ENCODE results near the gene FBLN2. TPM values are rescaled to one million over a fixed set of nuclear protein-coding genes. Genes with fewer than 3 reads are reported as not detected.

Gene FBLN2
- polyA plus RNA-seq, 4 donors: 0.45 to 30.8 (median 2.9) TPM

DNA sequence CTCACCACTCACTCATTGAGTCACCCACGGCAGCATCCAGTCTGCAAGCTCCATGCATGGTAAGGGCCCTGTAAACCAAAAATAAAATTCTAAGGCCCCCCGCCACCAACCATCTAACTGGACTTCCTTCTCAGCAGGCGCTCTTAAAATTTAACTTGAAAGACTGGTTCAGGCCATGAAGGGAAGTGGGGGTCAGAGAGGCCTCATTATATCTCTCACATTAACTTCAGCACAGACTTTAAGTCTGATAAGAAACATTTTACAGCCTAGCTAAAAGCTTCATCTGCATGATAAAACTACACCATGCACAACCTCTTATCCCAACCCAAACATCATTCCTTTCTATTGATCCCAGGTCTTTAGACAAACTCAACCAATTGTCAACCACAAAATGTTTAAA lies 38.5 kb downstream of the FBLN2 start:
- no peak for DNase-seq
- H3K9me3 ChIP-seq (ENCODE audit: control insufficient read depth in 2 of 2, insufficient read depth in 1 of 2, low read depth in 1 of 2, low read length in 1 of 2): no peaks in the 10 kb centered on the region
- no peaks in the 10 kb centered on the region for H3K36me3 ChIP-seq (ENCODE audit: control insufficient read depth in 3 of 3, insufficient read depth in 2 of 3, low read depth in 1 of 3, low read length in 3 of 3)
- H3K27ac ChIP-seq (ENCODE audit: low read depth in 1 of 3, low read length in 2 of 3): no peak overlapping the region
- no peak for FAIRE-seq
- no peak overlapping the region for H3K4me3 ChIP-seq (ENCODE audit: low read depth in 1 of 3, low read length in 3 of 3)
- 67 to 72% (median 68%) methylated on average over 3 of the region's 3 CpGs for WGBS, 3 donors
- H3K4me1 ChIP-seq (ENCODE audit: control insufficient read depth in 3 of 3, insufficient read depth in 2 of 3, low read depth in 1 of 3, low read length in 2 of 3): no peaks in the 10 kb centered on the region
- H3K27me3 ChIP-seq (ENCODE audit: control insufficient read depth in 3 of 3, insufficient read depth in 3 of 3, low read length in 3 of 3): no peaks in the 10 kb centered on the region

DNA sequence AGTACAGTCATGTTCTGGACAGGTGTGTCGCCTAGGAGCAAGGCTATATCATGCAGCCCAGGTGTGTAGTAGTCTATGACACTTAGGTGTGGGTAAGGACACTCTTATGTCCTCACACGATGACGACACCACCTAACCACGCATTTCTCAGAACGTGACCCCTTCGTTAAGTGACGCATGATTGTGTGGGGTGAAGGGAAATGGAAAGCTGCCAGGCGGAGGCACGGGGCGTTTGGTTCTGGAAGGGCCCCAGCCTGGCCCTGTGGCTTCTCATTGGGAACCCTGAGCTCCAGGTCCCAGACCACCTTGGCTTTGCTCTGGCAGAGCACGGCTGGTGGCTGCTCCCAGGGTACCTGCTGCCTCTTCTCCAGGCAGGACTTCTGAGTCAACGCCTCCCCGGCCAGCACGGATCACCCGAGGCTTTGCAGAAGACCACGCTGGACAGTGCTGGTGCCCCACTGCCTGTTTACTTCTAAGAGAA lies 39.3 kb downstream of the FBLN2 start:
- DNase-seq: no peak
- no peaks in the 10 kb centered on the region for H3K36me3 ChIP-seq (ENCODE audit: control insufficient read depth in 3 of 3, insufficient read depth in 2 of 3, low read depth in 1 of 3, low read length in 3 of 3)
- H3K9me3 ChIP-seq (ENCODE audit: control insufficient read depth in 2 of 2, insufficient read depth in 1 of 2, low read depth in 1 of 2, low read length in 1 of 2): no peaks in the 10 kb centered on the region
- FAIRE-seq: no peak
- H3K4me1 ChIP-seq (ENCODE audit: control insufficient read depth in 3 of 3, insufficient read depth in 2 of 3, low read depth in 1 of 3, low read length in 2 of 3): no peaks in the 10 kb centered on the region
- H3K4me3 ChIP-seq (ENCODE audit: low read depth in 1 of 3, low read length in 3 of 3): no peak overlapping the region
- H3K27ac ChIP-seq (ENCODE audit: low read depth in 1 of 3, low read length in 2 of 3): no peak overlapping the region
- 76 to 87% (median 85%) methylated on average over 16 of the region's 16 CpGs for WGBS, 3 donors
- peaks cover 0 to 4% (median 2%) of the 10 kb centered on the region in 3 donors for H3K27me3 ChIP-seq (ENCODE audit: control insufficient read depth in 3 of 3, insufficient read depth in 3 of 3, low read length in 3 of 3)

DNA sequence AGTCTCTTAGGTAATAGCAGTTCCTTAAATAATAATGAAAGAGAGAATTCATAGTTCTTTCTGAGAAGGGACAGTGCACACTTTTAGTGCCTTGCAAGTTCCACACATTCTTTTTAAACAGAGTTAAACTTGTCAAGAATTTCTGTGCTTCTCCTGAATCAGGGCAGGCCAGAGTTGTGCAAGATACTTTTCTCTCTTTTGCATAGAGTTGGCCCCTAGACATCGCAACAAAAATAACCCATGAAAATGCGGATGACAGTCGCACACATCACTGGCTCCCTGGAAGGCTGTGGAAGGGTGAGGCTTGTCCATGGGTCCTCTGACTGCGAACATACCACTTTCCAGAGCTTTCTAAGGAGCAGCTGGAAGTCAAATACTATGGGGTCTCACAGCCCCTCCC lies 40.1 kb downstream of the FBLN2 start:
- Histone ChIP-seq H3K4me1 (ENCODE audit: control insufficient read depth in 3 of 3, insufficient read depth in 2 of 3, low read depth in 1 of 3, low read length in 2 of 3) (no peaks in the 10 kb centered on the region), H3K27me3 (ENCODE audit: control insufficient read depth in 3 of 3, insufficient read depth in 3 of 3, low read length in 3 of 3) (peaks cover 0 to 4% (median 2%) of the 10 kb centered on the region in 3 donors), H3K4me3 (ENCODE audit: low read depth in 1 of 3, low read length in 3 of 3) (no peak overlapping the region), H3K36me3 (ENCODE audit: control insufficient read depth in 3 of 3, insufficient read depth in 2 of 3, low read depth in 1 of 3, low read length in 3 of 3) (no peaks in the 10 kb centered on the region), H3K9me3 (ENCODE audit: control insufficient read depth in 2 of 2, insufficient read depth in 1 of 2, low read depth in 1 of 2, low read length in 1 of 2) (no peaks in the 10 kb centered on the region), H3K27ac (ENCODE audit: low read depth in 1 of 3, low read length in 2 of 3) (no peak overlapping the region)
- WGBS, 3 donors: 89 to 96% (median 95%) methylated on average over 4 of the region's 4 CpGs
- FAIRE-seq: no peak
- no peak for DNase-seq

DNA sequence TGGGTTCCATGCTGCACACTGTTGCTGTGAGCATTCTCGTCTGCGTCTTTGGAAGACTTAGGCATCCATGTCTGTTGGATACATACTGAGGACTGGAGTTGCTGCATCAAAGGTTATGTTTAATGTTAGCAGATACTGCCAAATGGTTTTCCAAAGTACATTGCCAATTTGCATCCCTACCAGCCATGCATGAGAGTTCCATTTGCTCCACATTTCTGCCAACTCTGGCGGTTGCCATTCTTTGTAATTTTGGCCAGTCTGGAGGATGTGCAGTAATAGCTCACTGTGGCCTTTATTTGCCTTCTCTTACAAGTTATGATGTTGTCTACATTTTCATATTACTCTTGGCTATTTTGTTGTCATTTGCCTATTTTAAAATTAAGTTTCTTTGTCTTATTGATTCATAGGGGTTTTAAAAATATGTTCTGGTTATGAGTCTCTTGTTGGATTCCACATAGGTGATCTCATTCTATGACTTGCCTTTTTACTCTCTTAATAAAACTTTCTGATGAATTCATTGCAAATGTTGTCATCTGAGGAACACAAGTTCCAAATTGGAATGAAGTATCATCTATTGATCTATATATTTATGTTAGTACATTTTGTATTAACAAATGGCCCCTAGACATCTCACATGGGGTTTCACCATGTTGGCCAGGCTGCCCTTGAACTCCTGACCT lies 42.1 kb downstream of the FBLN2 start:
- 92 to 95% (median 95%) methylated on average over 3 of the region's 3 CpGs for WGBS, 3 donors
- no peaks in the 10 kb centered on the region for H3K4me1 ChIP-seq (ENCODE audit: control insufficient read depth in 3 of 3, insufficient read depth in 2 of 3, low read depth in 1 of 3, low read length in 2 of 3)
- H3K4me3 ChIP-seq (ENCODE audit: low read depth in 1 of 3, low read length in 3 of 3): no peak overlapping the region
- DNase-seq (no peak), FAIRE-seq (no peak)
- peaks cover 0 to 11% (median 2%) of the 10 kb centered on the region in 3 donors for H3K27me3 ChIP-seq (ENCODE audit: control insufficient read depth in 3 of 3, insufficient read depth in 3 of 3, low read length in 3 of 3)
- H3K27ac ChIP-seq (ENCODE audit: low read depth in 1 of 3, low read length in 2 of 3): no peak overlapping the region
- no peaks in the 10 kb centered on the region for H3K36me3 ChIP-seq (ENCODE audit: control insufficient read depth in 3 of 3, insufficient read depth in 2 of 3, low read depth in 1 of 3, low read length in 3 of 3)
- H3K9me3 ChIP-seq (ENCODE audit: control insufficient read depth in 2 of 2, insufficient read depth in 1 of 2, low read depth in 1 of 2, low read length in 1 of 2): no peaks in the 10 kb centered on the region

DNA sequence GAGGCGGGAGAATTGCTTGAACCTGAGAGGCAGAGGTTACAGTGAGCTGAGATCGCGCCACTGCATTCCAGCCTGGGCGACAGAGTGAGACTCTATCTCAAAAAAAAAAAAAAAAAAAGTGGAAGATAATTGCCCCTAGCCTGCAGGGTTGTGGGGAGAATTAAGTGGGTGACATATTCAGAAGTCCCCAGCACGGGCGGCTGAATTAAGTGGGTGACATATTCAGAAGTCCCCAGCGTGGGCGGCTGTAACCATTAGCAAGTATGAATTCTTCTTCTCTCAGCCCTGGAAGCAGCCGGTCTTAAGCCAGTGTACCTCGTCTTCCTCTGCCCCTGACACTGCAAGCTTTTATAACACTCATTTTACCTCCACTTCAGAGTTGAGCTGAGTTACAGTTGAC lies 44.7 kb downstream of the FBLN2 start:
- no peak overlapping the region for H3K4me3 ChIP-seq (ENCODE audit: low read depth in 1 of 3, low read length in 3 of 3)
- H3K4me1 ChIP-seq (ENCODE audit: control insufficient read depth in 3 of 3, insufficient read depth in 2 of 3, low read depth in 1 of 3, low read length in 2 of 3): no peaks in the 10 kb centered on the region
- H3K27me3 ChIP-seq (ENCODE audit: control insufficient read depth in 3 of 3, insufficient read depth in 3 of 3, low read length in 3 of 3): peaks cover 0 to 11% (median 2%) of the 10 kb centered on the region in 3 donors
- H3K27ac ChIP-seq (ENCODE audit: low read depth in 1 of 3, low read length in 2 of 3): no peak overlapping the region
- FAIRE-seq (no peak), DNase-seq (no peak)
- WGBS, 3 donors: 83 to 88% (median 87%) methylated on average over 8 to 10 of the region's 10 CpGs
- H3K9me3 ChIP-seq (ENCODE audit: control insufficient read depth in 2 of 2, insufficient read depth in 1 of 2, low read depth in 1 of 2, low read length in 1 of 2): no peaks in the 10 kb centered on the region
- no peaks in the 10 kb centered on the region for H3K36me3 ChIP-seq (ENCODE audit: control insufficient read depth in 3 of 3, insufficient read depth in 2 of 3, low read depth in 1 of 3, low read length in 3 of 3)

DNA sequence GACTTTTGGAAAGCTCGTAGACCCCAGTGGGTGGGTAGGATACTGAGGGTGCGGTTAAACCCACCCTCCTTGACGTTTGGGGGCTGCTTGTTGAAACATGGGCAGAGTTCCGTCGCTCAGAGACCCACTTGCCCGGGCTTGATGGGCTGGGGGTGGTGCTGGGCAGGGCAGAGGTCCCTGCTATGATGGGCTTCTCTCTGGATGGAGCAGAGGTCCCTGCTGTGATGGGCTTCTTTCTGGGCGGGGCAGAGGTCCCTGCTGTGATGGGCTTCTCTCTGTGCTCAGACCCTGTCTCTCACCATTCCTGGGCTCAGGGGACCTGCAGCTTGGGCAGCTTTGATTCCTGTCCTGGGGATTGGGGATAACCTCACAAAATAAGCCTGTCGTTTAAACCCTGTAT lies 45.2 kb downstream of the FBLN2 start:
- no peak overlapping the region for H3K4me3 ChIP-seq (ENCODE audit: low read depth in 1 of 3, low read length in 3 of 3)
- no peak overlapping the region for H3K27ac ChIP-seq (ENCODE audit: low read depth in 1 of 3, low read length in 2 of 3)
- no peak for FAIRE-seq
- H3K4me1 ChIP-seq (ENCODE audit: control insufficient read depth in 3 of 3, insufficient read depth in 2 of 3, low read depth in 1 of 3, low read length in 2 of 3): no peaks in the 10 kb centered on the region
- WGBS, 3 donors: 73 to 82% (median 76%) methylated on average over 8 of the region's 8 CpGs
- peaks cover 0 to 11% (median 2%) of the 10 kb centered on the region in 3 donors for H3K27me3 ChIP-seq (ENCODE audit: control insufficient read depth in 3 of 3, insufficient read depth in 3 of 3, low read length in 3 of 3)
- no peaks in the 10 kb centered on the region for H3K36me3 ChIP-seq (ENCODE audit: control insufficient read depth in 3 of 3, insufficient read depth in 2 of 3, low read depth in 1 of 3, low read length in 3 of 3)
- DNase-seq: no peak
- no peaks in the 10 kb centered on the region for H3K9me3 ChIP-seq (ENCODE audit: control insufficient read depth in 2 of 2, insufficient read depth in 1 of 2, low read depth in 1 of 2, low read length in 1 of 2)

DNA sequence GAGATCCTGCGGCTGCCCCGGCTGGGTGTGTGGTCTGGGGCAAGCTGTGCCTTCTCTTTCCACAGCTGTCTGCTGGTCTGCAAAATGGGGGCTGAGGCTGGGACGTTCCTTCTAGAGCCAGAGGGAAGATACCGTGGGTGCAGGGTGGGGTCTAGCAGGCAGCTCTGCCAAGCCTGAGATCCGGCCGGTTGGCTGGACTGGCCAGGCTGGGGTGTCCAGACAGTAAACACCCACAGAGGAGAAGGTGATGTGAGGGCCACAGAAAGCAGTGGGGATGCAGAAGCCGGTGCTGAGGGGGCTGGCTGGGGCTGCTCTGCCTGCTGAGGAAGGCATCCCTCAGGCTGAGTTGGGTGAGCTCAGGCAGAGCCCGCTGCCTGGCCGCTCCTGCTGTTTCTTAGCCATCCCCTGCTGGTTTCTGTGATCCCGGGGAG lies 46.1 kb downstream of the FBLN2 start:
- 37 to 49% (median 48%) methylated on average over 10 of the region's 10 CpGs for WGBS, 3 donors
- Histone ChIP-seq H3K36me3 (ENCODE audit: control insufficient read depth in 3 of 3, insufficient read depth in 2 of 3, low read depth in 1 of 3, low read length in 3 of 3) (no peaks in the 10 kb centered on the region), H3K9me3 (ENCODE audit: control insufficient read depth in 2 of 2, insufficient read depth in 1 of 2, low read depth in 1 of 2, low read length in 1 of 2) (no peaks in the 10 kb centered on the region), H3K4me3 (ENCODE audit: low read depth in 1 of 3, low read length in 3 of 3) (no peak overlapping the region), H3K27ac (ENCODE audit: low read depth in 1 of 3, low read length in 2 of 3) (no peak overlapping the region), H3K4me1 (ENCODE audit: control insufficient read depth in 3 of 3, insufficient read depth in 2 of 3, low read depth in 1 of 3, low read length in 2 of 3) (no peaks in the 10 kb centered on the region), H3K27me3 (ENCODE audit: control insufficient read depth in 3 of 3, insufficient read depth in 3 of 3, low read length in 3 of 3) (peaks cover 0 to 11% (median 2%) of the 10 kb centered on the region in 3 donors)
- no peak for DNase-seq
- FAIRE-seq: no peak

DNA sequence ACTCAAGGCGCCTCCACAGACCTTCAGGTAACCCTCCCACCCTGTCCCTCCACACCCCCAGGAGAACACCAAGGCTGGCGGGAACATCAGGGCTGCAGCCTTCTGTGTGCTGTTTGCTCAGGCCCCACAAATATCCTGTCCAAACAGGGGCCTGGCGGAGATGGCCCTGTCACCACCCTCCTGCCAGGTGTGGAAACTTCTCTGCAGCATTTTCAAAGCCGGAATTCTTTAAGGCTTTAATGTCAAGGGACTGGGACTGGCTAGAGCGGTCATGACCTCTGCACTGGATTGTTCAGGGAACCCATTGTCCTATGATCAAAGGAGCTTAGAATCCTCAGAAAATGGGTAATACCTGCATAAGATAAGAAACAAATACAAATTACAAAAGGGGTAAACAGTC lies 46.6 kb downstream of the FBLN2 start:
- FAIRE-seq: no peak
- no peaks in the 10 kb centered on the region for H3K9me3 ChIP-seq (ENCODE audit: control insufficient read depth in 2 of 2, insufficient read depth in 1 of 2, low read depth in 1 of 2, low read length in 1 of 2)
- H3K4me1 ChIP-seq (ENCODE audit: control insufficient read depth in 3 of 3, insufficient read depth in 2 of 3, low read depth in 1 of 3, low read length in 2 of 3): no peaks in the 10 kb centered on the region
- WGBS, 3 donors: 38 to 67% (median 59%) methylated on average over 5 of the region's 5 CpGs
- no peaks in the 10 kb centered on the region for H3K36me3 ChIP-seq (ENCODE audit: control insufficient read depth in 3 of 3, insufficient read depth in 2 of 3, low read depth in 1 of 3, low read length in 3 of 3)
- H3K27ac ChIP-seq (ENCODE audit: low read depth in 1 of 3, low read length in 2 of 3): no peak overlapping the region
- peaks cover 0 to 11% (median 2%) of the 10 kb centered on the region in 3 donors for H3K27me3 ChIP-seq (ENCODE audit: control insufficient read depth in 3 of 3, insufficient read depth in 3 of 3, low read length in 3 of 3)
- H3K4me3 ChIP-seq (ENCODE audit: low read depth in 1 of 3, low read length in 3 of 3): no peak overlapping the region
- no peak for DNase-seq

All from small intestine (tissue), 7 donors.